NCI-H2196 treated with DMSO at 0.1 percent for 48 hours (cell line): ENCODE results near the gene AIP.
A peak's percentile ranks its signal among the peaks of the same experiment; 100 is the strongest.

Source experiments
- DNase-seq: peaks from one replicate; lab custom pipeline; 2025; ENCODE audit not compliant: unreplicated experiment; lab: John Stamatoyannopoulos, UW

Gene AIP

DNA sequence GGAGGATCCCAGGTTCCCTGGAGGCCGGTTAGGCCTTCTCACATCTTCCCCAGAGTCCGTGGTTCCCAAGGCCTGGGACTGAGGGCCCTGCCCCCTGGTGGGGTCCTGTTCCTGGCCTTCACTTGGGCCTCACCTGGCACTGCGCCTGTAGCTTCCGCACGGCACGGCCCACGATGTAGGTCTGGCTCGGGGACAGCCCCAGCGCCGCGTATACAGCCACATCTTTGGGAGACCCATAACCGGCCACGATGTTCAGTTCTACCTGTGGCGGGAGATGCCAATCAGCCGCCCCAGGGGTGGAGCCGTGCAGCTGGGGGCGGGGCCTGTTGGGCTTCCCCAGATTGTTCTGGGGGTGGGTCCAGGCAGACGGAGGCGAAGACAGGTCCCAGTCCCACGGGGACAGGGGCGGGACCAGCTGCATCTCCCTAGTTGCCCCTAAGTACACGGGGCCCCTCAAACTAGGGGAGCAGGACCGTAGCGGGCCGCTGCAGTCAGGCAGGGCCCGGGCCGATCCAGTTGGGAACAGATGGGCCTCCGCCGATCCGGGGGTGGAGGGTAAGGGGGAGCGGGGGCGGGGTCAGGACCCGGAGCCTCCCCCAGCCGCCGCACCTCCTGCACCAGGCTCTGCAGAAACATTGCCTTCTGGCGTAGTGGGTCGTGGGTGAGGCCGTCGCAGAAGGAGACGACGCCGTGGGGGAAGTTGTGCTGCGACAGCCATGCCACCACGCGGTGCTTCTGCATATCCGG, 10.1 kb downstream of the AIP start:
- no peak for DNase-seq

DNA sequence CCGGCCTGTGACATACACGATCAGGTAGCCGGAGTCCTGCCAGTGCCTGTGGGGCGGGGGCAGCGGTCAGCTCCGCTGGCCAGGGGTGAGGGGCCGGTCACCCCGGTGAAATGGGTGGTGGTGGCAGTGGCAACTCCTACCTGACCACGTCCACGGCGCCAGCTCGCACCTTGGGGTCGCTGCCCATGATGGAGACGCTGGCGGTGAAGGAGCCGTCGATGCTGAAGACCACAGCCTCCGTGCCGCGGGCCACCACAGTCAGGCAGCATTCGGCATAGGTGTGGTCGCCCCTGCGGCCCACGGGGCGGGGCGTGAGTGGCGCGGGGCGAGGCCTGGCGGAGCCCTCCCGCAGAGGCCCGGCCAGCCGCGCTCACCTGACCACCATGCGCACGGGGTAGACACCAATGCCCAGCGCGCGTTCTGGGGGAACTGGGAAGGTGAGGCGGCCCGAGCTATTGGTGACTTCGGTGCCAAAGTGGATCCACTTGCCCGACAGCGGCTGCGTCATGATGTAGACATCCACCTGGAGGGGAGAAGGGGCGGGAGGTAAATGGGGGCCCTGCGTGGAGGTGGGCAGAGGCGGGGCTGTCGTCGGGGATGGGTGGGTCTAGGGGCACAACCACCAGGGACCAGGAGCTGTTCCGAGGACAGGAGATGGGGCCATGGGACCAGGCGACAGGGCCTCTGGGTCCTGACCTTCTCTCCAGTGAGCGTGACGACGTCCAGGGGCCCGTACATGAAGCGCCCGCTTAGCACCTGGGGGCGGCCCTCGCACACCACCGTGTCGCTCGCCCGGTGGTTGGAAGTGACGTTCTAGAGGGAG, 10.9 kb downstream of the AIP start:
- DNase-seq = no peak

DNA sequence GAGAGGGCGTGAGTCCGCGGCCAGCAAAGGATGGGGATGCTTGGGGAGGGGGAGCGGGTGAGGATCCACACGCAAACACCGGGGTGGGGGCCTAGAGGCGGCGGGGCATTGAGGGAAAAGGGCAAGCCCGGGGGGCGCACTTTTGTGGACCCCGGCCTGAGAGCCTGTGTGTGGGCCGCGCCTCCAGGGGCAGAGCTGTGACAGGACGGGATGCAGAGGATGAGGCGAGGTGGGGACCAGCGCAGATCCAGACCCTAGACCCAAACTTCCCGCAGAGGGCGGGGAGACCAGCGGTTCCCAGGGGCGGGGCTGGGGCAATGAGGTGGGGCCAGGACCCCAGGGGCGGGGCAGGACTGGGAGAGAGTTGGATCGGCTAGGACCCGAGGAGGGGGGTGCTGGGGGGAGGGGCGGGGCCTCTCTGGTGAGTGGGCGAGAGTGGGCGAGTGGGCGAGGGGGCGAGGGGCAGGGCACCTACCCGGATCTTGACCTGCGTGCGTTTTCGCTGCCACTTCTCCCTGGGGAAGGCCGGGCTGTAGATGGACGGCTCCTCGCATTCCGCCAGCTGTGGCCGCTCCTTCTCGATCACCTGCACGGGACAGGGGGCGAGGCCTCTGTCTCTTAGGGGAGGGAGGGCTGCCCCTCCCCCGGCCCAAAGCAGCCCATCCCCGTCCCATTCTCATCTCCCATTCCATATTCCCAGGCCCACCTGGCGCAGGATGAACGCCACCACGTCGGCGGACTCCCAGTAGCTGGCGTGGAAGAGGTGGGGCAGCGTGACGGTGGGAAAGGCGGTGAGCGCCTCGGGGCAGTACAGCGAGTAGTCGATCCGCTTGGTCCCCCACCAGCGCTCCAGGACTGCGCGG, 11.8 kb downstream of the AIP start:
- no peak for DNase-seq

DNA sequence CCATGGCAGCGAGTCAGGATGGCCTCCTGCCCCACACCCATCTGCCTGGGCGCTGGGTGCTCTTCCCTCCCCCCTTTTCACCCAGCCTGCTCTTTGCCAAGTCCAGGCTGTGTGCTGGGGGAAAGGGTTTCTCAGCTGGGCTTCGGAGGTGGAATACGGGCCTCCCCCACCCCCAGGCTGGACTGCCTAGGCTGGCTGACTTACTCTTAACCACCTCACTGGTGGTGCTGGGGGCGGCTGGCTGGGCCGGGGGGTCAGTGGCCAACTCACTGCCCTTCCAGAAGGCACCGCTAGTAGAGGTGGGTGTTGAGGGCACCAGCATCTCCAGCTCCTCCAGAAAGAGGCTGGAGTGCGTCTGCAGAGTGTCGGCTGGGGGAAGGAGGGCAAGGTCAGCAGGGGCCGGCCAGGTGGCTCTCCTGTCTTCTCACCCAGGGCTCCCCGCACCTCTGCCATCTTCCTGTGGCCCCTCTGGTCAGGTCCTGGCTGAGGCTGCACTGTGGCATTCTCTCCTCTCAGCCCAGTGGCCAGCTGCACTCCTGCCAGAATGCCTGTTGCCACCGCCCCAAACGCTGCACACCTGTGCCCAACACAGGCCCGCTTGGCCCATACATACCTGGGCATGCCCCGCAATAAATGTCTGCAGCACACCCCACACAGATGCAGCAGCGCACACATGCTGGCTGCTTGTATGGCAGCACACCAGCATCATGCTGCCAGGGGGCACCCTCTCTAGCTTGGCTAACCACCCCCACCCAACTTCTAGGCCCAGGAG, 12.6 kb downstream of the AIP start:
- no peak for DNase-seq

DNA sequence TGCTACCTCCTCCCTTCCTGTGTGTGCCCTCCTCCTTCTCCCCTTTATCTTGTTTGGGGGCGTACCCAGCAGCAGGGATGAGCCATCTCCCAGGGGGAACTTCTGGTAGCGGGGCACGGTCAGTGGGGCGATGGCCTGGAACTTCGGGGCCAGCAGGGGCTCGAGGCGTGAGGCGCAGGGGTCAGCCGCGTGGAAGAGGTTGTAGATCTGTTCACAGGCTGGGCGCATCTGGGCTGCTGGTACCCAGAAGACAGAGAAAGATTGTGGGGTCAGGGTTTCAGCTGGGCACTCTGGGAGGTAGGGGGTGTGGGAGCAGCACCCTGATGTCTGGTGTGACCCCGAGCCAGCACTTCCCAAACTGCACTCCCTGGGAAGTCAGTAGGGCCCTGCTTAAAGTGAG, 13.3 kb downstream of the AIP start:
- no peak for DNase-seq

DNA sequence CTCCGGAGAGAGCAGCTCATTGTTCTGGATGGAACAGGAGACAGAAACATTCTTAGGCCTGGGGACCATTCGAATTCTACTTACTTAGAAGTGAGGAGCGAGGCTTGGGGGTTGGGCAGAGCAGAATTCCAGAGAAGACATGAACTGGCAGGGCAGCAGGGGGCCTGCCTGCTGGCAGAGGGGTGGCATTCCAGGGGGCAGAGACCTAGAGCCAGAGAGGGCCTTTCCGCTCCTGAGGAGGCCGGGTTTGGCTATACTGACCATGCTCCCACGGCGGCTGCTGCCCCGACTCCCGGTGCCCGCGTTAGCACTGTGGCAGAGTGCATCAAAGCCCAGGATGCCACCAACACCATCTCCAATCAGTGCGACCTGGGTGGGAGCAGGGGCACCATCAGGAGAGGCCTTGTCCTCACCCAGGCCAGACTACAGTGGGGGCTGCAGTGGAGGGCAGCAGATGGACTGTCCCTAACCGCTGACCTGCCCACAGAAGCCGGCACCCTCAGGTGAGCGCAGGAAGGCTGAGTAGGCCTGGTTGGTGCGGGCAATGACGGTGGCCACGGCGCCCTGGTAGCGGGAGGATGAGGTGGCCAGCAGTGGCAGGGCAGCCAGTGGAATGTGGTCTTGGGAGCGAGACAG, 14.9 kb downstream of the AIP start:
- no peak for DNase-seq

DNA sequence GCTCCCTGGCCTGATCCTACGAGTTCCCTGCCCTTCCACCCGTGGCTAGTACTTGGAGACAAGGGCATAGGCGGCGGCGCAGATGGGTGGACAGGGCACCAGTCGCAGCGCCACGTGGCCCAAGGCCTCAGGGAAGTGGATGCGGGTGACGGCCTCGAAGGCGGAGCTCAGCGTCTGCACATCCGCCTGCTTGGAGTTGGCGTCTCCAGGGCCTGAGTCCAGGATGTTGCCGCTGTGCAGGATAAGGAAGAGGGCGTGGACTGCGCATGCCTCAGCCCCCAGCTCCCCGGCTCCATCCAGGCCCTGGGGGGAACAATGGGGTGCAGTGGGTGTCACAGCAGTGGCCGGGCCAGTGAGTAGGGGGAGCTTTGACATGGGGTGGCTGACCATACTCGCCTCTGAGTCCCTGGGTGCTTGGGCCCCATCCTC, 15.7 kb downstream of the AIP start:
- DNase-seq = no peak

DNA sequence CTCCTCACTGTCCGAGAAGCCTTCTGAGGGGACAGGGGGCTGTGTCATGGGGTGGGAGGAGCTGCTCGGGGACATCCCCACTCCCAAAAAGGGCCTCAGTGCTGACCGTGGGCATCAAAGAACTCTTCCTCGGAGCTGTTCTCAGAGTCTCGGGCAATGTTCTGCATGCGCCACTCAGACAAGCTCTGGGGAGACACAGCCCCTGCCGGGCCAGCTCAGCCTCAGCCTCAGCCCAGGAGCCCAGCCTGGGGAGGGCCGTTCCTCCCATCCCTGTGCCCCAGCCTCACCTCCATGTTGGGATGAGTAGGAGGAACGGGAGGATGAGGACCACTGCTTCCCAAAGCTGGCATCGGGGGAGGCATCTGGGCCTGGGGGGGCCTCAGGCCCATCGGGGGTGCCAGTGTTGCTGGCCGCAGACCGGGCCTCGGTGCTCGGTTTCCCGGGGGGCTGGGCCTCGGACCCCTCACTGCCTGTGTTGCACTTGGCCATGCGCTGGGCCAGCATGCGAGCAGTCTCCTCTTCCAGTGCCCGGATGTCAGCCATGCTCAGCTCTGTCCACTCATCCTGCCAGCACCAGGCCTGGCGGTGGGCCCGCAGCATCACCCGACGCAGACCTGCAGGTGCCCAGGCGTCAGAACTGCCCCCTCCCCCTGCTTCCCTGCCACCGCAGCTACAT, 17.1 kb downstream of the AIP start:
- no peak for DNase-seq

DNA sequence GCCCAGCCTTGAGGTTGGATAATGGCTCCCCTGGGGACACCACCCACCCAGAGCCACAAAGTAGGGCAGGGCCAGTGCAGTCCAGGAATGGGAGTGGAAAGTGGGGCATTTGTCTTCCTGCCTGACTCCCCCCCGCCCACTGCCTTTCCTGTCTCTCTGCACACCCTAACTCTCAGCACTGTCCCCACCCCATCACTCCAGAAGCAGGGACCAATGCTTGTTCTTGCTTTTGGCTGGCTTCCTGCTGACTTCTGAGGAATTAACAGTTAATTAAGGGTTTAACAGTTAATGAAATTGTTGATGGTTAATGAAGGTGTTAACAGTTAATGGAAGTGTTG, 17.6 kb downstream of the AIP start:
- DNase-seq = no peak

DNA sequence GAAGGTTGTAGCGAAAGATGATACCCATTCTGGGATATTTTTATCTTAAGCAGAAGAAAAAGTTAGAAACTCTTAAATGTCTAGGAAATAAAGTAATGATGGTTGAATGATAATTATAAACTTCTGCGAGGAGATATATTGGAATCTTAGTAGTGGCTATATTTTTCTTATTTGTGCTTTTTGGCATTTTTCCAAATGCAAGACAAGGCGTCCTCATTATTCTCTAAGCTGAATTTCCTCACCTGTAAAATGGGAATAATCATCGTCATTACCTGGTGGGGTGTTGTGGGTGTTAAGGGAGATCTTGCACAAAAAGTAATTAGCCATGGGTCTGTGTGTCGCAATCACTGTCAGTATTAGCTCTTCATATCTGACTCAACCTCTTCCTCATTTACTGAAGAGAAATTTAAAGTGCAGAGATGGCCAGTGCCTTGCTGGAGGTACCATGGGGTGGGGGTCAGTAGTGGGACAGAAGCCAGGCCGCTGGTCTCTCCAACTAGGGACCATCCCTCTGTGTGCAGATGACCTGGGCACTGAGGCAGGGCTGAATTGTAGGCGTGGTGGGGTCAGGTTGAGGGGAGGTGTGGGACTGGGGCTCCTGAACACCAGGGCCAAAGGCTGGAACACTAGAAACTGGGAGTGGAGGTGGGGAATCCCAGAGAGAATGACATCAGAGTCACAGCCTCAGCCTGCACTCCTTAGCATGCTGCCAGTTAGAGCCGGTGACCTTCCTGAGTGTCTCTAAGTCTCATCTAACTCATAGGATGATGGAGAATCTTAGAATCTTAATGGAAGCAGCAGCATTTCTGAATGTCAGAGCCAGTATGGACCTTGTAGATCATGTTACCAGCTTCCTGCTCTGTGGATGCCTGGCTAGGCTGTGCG, 18.2 kb downstream of the AIP start:
- DNase-seq = no peak

DNA sequence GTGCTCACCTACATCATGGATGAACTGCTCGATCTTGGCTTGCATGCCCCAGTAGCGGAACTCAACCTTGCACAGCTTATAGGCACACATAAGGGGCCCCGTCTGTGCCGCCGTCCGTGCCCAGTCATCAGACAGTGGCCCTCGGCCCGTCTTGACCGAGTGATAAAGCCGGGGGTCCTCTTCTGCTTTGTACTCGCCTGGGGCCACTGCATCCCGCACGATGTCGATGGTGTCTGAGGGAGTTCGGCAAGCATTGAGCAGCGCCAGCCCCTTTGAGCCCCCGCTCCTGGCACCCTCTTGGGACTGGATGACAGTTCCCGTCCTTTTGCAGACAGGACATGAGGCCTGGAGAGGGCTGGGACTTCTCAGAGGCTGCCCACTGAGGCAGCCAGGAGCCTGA, 19.0 kb downstream of the AIP start:
- DNase-seq = no peak

DNA sequence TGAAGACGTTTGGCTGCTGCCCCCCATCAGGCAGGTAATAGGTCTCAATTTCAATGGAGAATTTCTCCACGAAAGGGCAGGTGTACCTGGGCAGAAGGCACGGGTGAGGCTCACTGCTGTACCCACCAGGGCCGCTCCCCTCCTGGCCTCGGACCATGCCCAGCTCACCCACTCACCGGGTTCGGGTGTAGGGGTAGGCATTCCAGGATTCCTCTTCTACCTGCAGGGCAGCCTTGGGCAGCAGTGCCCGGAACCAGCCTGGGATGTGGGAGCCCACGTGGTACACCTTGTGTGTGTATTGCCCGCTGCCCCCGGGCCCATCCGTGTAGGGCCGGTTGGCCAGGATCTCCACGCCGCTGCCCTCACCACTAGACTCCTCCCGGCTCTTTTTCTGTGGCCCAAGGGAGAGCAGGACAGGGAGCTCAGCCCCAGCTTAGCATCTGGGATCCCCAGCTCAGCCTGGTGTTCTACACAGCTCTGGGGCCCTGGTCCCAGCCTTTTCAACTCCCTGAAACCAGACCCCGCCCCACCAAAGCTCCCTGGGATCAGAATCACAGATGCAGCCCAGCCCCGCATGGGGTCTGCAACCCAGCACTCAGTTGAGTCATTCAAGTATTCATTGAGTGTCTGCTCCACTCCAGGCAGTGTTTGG, 19.6 kb downstream of the AIP start:
- no peak for DNase-seq

DNA sequence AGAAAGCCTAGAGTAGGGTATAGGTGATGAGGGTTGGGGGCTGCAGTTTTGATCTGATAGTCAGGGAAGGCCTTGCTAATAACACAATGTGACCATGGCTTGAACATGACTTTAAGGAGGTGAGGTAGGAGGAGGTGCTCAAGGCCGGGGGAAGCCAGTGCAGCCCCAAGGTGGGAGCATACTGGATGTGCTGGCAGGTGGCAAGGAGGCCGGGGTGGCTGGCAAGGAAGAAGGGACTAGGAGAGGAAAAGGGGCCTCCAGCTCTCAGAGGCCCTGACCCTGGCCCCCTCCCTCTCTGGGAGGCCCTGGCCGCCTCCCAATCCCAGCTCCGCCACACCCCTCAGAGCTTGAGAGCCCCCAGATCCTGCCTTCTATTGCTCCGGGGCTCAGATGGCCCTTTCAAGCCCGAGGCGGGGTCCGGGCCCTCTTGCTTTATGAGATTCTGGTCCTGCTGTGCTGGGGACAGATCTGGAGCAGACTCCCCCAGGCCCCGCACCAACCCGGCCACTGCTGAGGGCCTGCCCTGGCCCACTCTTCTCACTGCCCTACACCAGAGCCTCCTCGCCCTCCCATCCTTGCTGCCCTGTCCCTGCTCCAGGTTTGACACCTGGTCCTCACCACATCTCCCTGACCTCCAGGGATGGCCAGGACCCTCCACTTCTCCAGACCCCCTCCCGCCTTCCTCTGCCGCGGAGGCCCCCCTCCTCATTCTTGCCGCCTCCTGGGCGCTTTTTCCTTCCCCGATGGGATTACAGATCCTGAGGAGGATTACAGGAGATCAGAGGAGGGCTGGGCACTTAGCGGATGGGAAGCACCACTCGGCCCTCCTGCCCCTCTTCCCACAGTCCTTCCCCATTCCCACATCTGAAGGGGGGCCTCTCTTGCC, 20.5 kb downstream of the AIP start:
- DNase-seq = no peak

DNA sequence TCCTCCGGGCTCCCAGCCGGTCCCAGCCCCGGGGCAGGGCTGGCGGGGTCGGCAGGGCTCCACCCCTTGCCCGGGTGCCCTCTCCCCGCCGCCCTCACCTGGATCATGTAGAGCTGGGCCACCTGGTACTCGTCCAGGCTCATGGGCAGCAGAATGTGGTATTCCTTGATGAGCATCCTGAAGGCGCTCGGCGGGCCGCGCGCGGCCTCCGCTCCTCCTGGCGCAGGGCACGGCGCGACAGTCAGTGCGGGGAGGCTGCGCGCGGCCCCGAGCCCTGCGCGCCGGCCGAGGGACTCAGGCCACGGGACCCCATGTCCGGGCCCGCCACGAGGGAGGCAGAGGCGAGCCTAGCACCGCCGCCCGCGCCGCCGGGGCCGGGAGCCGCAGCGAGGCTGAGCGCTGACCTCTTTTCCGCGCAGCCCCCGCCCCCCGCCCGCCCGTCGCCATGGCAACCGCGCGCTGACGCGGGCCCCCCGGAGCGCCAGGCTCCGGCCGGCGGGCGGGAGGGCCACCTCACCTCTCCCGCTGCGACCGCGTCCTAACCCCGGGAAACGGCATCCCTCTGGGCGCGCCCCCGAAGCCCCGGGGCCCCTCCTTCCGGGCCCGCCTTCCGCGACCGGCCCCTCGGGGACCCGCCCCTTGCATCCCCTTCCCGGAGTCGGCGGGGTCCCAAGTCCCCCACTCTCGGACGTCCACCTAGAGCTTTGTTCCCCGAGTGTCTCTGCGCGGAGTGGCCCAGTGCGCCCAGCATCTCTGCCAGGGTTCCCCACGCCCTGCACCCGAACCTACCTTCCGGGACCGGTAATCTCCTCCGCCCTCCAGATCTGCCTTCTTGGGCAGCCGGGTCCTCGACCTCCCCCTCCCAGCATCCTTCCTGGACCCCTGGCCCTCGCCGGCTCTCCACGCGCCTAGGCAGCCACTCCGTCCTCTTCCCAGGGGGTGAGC, 21.5 kb downstream of the AIP start:
- DNase-seq = peak; percentile 10

DNA sequence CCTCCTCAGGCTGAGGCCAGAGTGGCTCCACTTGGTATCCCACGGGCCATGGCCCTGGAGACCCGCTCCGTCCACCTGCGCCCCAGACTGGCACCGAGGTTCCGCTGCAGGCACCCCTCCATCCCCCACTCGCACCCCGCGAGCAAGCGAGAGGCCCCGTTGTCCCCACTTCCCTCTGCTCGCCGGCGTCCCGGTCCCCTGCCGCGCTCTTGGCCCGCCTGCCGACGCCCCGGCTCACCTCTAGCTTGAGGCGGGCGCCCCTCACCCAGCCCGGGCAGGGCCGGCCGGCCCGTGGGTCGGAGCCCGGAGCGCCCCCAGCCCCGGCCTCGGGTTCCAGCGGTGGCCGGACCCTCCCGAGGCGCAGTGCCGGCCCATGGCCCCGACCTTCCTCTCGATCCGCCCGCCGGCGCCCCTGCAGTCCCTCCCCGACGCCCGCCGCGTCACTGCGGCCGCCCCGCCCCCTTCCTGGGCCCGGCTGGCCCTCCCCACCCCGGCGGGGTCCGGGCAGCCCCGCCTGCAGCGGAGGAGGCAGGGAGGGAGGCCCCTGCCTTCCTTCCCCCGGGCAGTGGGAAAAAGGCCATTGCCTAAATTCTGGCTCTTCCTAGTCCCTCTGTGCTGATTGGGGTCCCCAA, 22.2 kb downstream of the AIP start, which contains the start of gene PITPNM1:
Gene PITPNM1, minus strand, starts transcription at position 414 of the 632 bp plus-strand sequence. CDS start 1,183 bp downstream, outside the sequence.
- DNase-seq = peak; percentile 22
